ENCODE measurements around the gene SPRYD3. TPM values are rescaled to one million over a fixed set of nuclear protein-coding genes. Genes with fewer than 3 reads are reported as not detected.

SPRYD3 gene
- total RNA-seq, 1 experiment from 2014 or later = 47.5 TPM

DNA sequence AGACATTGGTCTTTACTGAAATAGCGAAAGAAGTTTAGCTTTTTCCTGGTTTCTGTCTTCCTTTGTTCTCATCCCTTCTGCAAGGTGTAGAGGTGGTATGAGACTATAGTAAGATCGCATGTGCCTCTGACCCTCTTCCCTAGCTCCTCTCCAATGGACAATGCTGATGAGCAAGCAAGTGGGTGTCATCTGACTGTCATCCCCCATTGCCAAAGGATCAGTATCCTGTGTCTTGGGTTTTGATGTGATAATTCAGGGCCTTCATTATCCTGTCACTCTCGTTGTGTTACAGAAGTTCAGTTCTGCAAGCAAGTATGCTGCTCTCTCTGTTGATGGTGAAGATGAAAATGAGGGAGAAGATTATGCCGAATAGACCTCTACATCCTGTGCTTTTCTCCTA, 39.3 kb downstream of the SPRYD3 start:
- Histone ChIP-seq H3K9me2 (ENCODE audit: insufficient read depth) (no peaks in the 10 kb centered on the region), H3K4me2 (ENCODE audit: low read length) (no peak overlapping the region), H3K4me1 (ENCODE audit: control insufficient read depth in 1 of 2, insufficient read depth in 2 of 2, low read length in 2 of 2) (peaks cover 8 to 23% of the 10 kb centered on the region in 2 experiments; a peak in 3 of 4 replicates), H3K9me3 (ENCODE audit: control insufficient read depth in 1 of 2, insufficient read depth in 1 of 2, low read depth in 1 of 2, low read length in 2 of 2) (no peaks in the 10 kb centered on the region), H3K27me3 (ENCODE audit: insufficient read depth, low read length) (no peaks in the 10 kb centered on the region), H3K27ac (ENCODE audit: low read depth, low read length) (no peak overlapping the region), H3K36me3 (ENCODE audit: control insufficient read depth in 1 of 2, insufficient read depth in 2 of 2, low read length in 2 of 2) (peaks cover 39 to 44% of the 10 kb centered on the region in 2 experiments), H3K79me2 (ENCODE audit: insufficient read depth, low read length) (peaks cover 26% of the 10 kb centered on the region; the same call in 1 of the 2 replicates), H3K4me3 (replicated peaks in 1 of 2; ENCODE audit: low read depth in 1 of 2, low read length in 2 of 2) (no peak overlapping the region), H4K20me1 (ENCODE audit: insufficient read depth) (0 out of 2 replicates have a peak, but pooled peaks cover 10% of the 10 kb centered on the region), H3K9ac (ENCODE audit: low read length) (no peak overlapping the region), H2AFZ (ENCODE audit: low read depth, low read length, poor library complexity, severe bottlenecking) (no peak overlapping the region)
- BruUV-seq (replicated peaks) = no TSS peak
- TF ChIP-seq, protein P1, sequence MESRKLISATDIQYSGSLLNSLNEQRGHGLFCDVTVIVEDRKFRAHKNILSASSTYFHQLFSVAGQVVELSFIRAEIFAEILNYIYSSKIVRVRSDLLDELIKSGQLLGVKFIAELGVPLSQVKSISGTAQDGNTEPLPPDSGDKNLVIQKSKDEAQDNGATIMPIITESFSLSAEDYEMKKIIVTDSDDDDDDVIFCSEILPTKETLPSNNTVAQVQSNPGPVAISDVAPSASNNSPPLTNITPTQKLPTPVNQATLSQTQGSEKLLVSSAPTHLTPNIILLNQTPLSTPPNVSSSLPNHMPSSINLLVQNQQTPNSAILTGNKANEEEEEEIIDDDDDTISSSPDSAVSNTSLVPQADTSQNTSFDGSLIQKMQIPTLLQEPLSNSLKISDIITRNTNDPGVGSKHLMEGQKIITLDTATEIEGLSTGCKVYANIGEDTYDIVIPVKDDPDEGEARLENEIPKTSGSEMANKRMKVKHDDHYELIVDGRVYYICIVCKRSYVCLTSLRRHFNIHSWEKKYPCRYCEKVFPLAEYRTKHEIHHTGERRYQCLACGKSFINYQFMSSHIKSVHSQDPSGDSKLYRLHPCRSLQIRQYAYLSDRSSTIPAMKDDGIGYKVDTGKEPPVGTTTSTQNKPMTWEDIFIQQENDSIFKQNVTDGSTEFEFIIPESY (IDR thresholded peaks at IDR 0.05; ENCODE audit: extremely low read depth, insufficient replicate concordance, low read length) = no peak
- TF ChIP-seq ZFX (IDR thresholded peaks at IDR 0.05) (no peak), EZH2phosphoT487 (IDR thresholded peaks at IDR 0.05; ENCODE audit: borderline replicate concordance) (no peak), YY1 (IDR thresholded peaks at IDR 0.05; ENCODE audit: extremely low read depth, insufficient replicate concordance, low read depth, low read length) (no peak), RAD21 (IDR thresholded peaks at IDR 0.05; ENCODE audit: low read depth) (no peak), POLR2A (IDR thresholded peaks at IDR 0.05; ENCODE audit: borderline replicate concordance, extremely low read depth, insufficient read depth, insufficient read length) (no peak), CBX3 (IDR thresholded peaks at IDR 0.05; ENCODE audit: low read depth) (no peak), CEBPB (IDR thresholded peaks at IDR 0.05; ENCODE audit: low read depth) (no peak), JUND (IDR thresholded peaks at IDR 0.05) (no peak), EZH2 (IDR thresholded peaks at IDR 0.05) (no peak)
- TF ChIP-seq, protein P2, sequence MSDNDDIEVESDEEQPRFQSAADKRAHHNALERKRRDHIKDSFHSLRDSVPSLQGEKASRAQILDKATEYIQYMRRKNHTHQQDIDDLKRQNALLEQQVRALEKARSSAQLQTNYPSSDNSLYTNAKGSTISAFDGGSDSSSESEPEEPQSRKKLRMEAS (IDR thresholded peaks at IDR 0.05) = no peak
- ATAC-seq = no peak
- ChIA-PET POLR2A (no interaction called here), RAD21 (ENCODE audit: low non-redundant PET in 1 of 2, low total read pairs in 2 of 2, uncharacterized antibody in 2 of 2, unreplicated experiment in 2 of 2) (no interaction called here), CTCF (interaction anchor here (1.4 to 1.5 kb wide), 2 partner anchors 9 kb away, joined by 4 to 5 read pairs; no protein-coding TSS in a partner anchor)
- intact Hi-C loops (cut with micrococcal nuclease) = no loop called here
- no peak for DNase-seq (ENCODE audit: low read depth, low spot score)
